Erythroblast (primary cell): ENCODE measurements around the gene SLC6A11.

Experiments
- GATA1 ChIP-seq: IDR thresholded peaks from 2 replicates; pipeline ENCODE4 v1.6.1; 2011; ENCODE audit warnings: low read depth, mild to moderate bottlenecking, control low read depth, low read length, moderate library complexity
- POLR2A ChIP-seq: IDR thresholded peaks from 2 replicates; pipeline ENCODE4 v1.6.1; 2011; ENCODE audit warnings: mild to moderate bottlenecking, low read length

- TF ChIP-seq POLR2A (no peak), GATA1 (no peak)
Measured at GRCh38 chr3:10911350-10912002, 95.4 kb downstream of the SLC6A11 start.
